Measurements from ENCODE around the gene GNA14. TPM values are rescaled to one million over a fixed set of nuclear protein-coding genes. Genes with fewer than 3 reads are reported as not detected.

Gene GNA14
- total RNA-seq, 1 experiment from 2014 or later = 0.25 TPM

DNA sequence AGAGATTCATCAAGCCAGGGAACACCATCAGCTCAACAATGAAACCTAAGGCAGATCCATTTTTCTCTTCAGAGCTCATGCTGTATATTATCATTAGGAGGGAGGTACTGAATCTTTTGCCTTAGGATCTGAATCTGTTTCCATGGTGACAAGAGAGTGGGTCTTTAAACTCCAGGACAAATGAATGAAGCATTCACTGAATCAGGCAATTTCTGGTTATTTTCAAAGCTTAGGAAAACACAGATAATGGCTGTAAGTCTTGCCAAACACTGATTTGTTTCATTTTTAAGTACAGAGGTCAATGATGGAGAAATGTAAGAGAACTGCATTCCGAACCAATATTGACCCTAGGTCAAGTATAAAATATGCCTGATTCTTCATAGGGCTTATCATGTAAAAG, 84.9 kb downstream of the GNA14 start:
- POLR2A ChIA-PET = no interaction called here
- H3K4me1 ChIP-seq (ENCODE audit: control insufficient read depth in 1 of 2, insufficient read depth in 2 of 2, low read length in 2 of 2) = no peaks in the 10 kb centered on the region
- no peaks in the 10 kb centered on the region for H3K79me2 ChIP-seq (ENCODE audit: insufficient read depth, low read length)
- TF ChIP-seq POLR2A (IDR thresholded peaks at IDR 0.05; ENCODE audit: borderline replicate concordance, extremely low read depth, insufficient read depth, insufficient read length) = no peak
- TF ChIP-seq CBX3 (IDR thresholded peaks at IDR 0.05; ENCODE audit: low read depth) = no peak
- TF ChIP-seq SIN3A (IDR thresholded peaks at IDR 0.05; ENCODE audit: low read depth) = no peak
- TF ChIP-seq RAD21 (IDR thresholded peaks at IDR 0.05; ENCODE audit: low read depth) = no peak
- no peak for TF ChIP-seq SRF (IDR thresholded peaks at IDR 0.05; ENCODE audit: low read depth)
- TF ChIP-seq EZH2 (IDR thresholded peaks at IDR 0.05) = no peak
- no peak for TF ChIP-seq CEBPB (IDR thresholded peaks at IDR 0.05; ENCODE audit: low read depth)
- TF ChIP-seq ZNF274 (IDR thresholded peaks at IDR 0.05; ENCODE audit: low read depth, low read length) = no peak
- TF ChIP-seq ELF1 (IDR thresholded peaks at IDR 0.05; ENCODE audit: borderline replicate concordance, low read depth) = no peak
- no peak for TF ChIP-seq ZBTB33 (IDR thresholded peaks at IDR 0.05; ENCODE audit: extremely low read depth, insufficient replicate concordance, low read length)
- H3K4me2 ChIP-seq (ENCODE audit: low read length) = no peak overlapping the region
- no peak for DNase-seq (ENCODE audit: low read depth, low spot score)
- RAD21 ChIA-PET (ENCODE audit: low non-redundant PET in 1 of 2, low total read pairs in 2 of 2, uncharacterized antibody in 2 of 2, unreplicated experiment in 2 of 2) = no interaction called here
- no peaks in the 10 kb centered on the region for H3K36me3 ChIP-seq (ENCODE audit: control insufficient read depth in 1 of 2, insufficient read depth in 2 of 2, low read length in 2 of 2)
- no peaks in the 10 kb centered on the region for H4K20me1 ChIP-seq (ENCODE audit: insufficient read depth)
- peaks cover 25% of the 10 kb centered on the region for H3K27me3 ChIP-seq (ENCODE audit: insufficient read depth, low read length)
- no peak overlapping the region for H3K9ac ChIP-seq (ENCODE audit: low read length)
- H3K4me3 ChIP-seq (replicated peaks in 1 of 2; ENCODE audit: low read depth in 1 of 2, low read length in 2 of 2) = no peak overlapping the region
- CTCF ChIA-PET = no interaction called here
- no peak for ATAC-seq
- intact Hi-C loops (cut with micrococcal nuclease) = no loop called here
- H3K9me3 ChIP-seq (ENCODE audit: control insufficient read depth in 1 of 2, insufficient read depth in 1 of 2, low read depth in 1 of 2, low read length in 2 of 2) = no peaks in the 10 kb centered on the region
- BruUV-seq (replicated peaks) = no TSS peak
- no peak overlapping the region for H3K27ac ChIP-seq (ENCODE audit: low read depth, low read length)
- H2AFZ ChIP-seq (ENCODE audit: low read depth, low read length, poor library complexity, severe bottlenecking) = no peak overlapping the region
- H3K9me2 ChIP-seq (ENCODE audit: insufficient read depth) = no peaks in the 10 kb centered on the region
